ENCODE results near the gene SESN1.

The SESN1 gene

DNA sequence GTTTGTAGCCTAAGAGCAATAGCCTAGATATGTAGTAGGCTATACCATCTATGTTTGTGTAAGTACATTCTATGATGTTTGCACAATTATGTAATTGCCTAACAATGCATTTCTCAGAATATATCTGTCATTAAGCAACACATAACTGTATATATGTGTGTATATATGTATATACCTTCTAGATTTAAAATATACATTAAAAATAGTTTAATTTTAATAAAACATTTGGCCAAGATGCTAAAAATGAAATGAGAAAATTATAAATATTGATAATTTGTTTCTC is 20.6 kb downstream of the SESN1 start:
- no peak for TF ChIP-seq ZNF274 (IDR thresholded peaks at IDR 0.05; ENCODE audit: low read depth, low read length)
- no peak for TF ChIP-seq SUZ12 (IDR thresholded peaks at IDR 0.05; ENCODE audit: extremely low read depth, insufficient read depth, insufficient read length)
- TF ChIP-seq YY1 (IDR thresholded peaks at IDR 0.05; ENCODE audit: insufficient read depth, insufficient read length), result no peak
- Histone ChIP-seq H3K9ac (ENCODE audit: insufficient read length, low read depth) (no peak overlapping the region), H3K9me3 (ENCODE audit: insufficient read depth, low read length) (no peaks in the 10 kb centered on the region), H3K4me1 (ENCODE audit: insufficient read depth, insufficient read length) (no peaks in the 10 kb centered on the region), H3K27me3 (ENCODE audit: insufficient read depth, insufficient read length) (no peaks in the 10 kb centered on the region), H3K4me3 (ENCODE audit: insufficient read length, low read depth) (no peak overlapping the region), H3K36me3 (ENCODE audit: insufficient read depth, insufficient read length, low read length) (no peaks in the 10 kb centered on the region)
- DNase-seq (ENCODE audit: low read depth, low spot score), result no peak

DNA sequence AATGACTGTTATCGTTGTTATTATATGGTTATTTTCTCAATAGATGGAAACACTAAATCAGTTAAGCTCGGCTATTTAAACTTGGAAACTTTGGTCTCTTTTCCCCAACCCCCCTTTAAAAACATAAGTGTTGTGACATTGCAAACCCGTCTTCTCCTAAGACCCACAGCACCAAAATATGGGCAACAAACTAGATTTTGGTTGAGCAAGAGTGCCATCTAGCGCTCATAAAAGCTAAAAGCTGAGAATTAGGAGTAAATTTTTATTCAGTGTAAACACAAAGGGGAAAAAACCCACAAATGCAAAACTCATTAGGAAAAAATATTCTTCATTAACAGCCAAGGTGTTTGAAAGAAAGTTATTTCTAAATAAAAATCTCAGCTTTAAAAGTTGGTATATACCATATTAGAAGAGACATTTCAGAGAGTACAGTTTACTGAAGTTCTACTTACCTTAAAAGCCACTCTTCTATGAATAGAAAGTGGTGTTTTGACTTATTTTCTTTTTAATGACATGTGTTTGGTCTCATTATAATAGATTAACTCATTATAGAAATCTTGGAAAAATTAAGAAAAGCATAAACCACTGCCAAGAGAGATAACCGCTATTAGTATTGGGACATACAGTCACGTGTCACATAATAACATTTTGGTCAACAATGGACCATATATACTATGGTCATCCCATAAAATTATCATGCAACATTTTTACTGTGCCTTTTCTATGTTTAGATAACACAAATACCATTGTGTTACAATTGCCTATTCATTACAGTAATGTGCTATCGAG is 21.1 kb downstream of the SESN1 start:
- TF ChIP-seq ZNF274 (IDR thresholded peaks at IDR 0.05; ENCODE audit: low read depth, low read length) (no peak), YY1 (IDR thresholded peaks at IDR 0.05; ENCODE audit: insufficient read depth, insufficient read length) (no peak), SUZ12 (IDR thresholded peaks at IDR 0.05; ENCODE audit: extremely low read depth, insufficient read depth, insufficient read length) (no peak)
- Histone ChIP-seq H3K27me3 (ENCODE audit: insufficient read depth, insufficient read length) (no peaks in the 10 kb centered on the region), H3K9me3 (ENCODE audit: insufficient read depth, low read length) (no peaks in the 10 kb centered on the region), H3K4me1 (ENCODE audit: insufficient read depth, insufficient read length) (no peaks in the 10 kb centered on the region), H3K4me3 (ENCODE audit: insufficient read length, low read depth) (no peak overlapping the region), H3K9ac (ENCODE audit: insufficient read length, low read depth) (no peak overlapping the region), H3K36me3 (ENCODE audit: insufficient read depth, insufficient read length, low read length) (no peaks in the 10 kb centered on the region)
- DNase-seq (ENCODE audit: low read depth, low spot score), result peak; percentile 38

DNA sequence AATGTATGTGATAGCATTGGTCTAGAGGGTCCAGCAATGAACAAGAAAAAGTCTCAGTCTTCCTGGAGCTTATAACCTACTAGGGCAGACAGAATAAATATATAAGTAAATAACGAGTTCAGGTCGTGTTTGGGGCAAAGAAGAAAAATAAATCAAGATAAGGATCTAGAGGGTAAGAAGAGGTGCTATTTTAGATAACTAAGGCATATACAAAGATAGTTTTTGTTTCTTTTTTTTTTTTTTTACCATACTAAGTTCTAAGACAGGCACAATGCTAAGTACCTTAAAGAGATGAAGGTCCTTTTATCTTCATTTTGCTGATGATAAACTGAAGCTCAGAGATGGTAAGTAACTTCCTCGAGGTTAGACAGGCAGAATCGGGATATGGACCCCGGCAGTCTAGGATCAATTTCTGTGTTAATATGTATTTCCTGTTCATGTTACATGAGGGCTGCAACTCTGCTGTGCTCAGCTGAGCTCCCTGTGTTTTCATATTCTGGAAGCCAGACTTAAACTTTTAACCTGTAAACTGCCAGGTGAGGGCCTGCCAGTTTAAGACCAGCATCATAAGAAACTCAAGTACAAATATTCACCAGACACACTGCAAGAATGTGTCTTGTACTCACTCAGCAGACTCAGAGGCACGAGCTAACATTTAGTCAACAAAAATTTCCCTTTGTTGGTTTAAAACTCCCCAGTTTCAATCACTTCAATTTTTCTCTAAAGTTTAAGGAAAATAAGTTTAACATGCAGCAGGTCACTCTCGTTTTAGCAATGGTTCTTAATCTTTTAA is 23.3 kb downstream of the SESN1 start:
- DNase-seq (ENCODE audit: low read depth, low spot score), result no peak
- no peak for TF ChIP-seq ZNF274 (IDR thresholded peaks at IDR 0.05; ENCODE audit: low read depth, low read length)
- no peak for TF ChIP-seq YY1 (IDR thresholded peaks at IDR 0.05; ENCODE audit: insufficient read depth, insufficient read length)
- TF ChIP-seq SUZ12 (IDR thresholded peaks at IDR 0.05; ENCODE audit: extremely low read depth, insufficient read depth, insufficient read length), result no peak
- Histone ChIP-seq H3K9ac (ENCODE audit: insufficient read length, low read depth) (no peak overlapping the region), H3K4me3 (ENCODE audit: insufficient read length, low read depth) (no peak overlapping the region), H3K4me1 (ENCODE audit: insufficient read depth, insufficient read length) (no peaks in the 10 kb centered on the region), H3K9me3 (ENCODE audit: insufficient read depth, low read length) (no peaks in the 10 kb centered on the region), H3K36me3 (ENCODE audit: insufficient read depth, insufficient read length, low read length) (no peaks in the 10 kb centered on the region), H3K27me3 (ENCODE audit: insufficient read depth, insufficient read length) (no peaks in the 10 kb centered on the region)

DNA sequence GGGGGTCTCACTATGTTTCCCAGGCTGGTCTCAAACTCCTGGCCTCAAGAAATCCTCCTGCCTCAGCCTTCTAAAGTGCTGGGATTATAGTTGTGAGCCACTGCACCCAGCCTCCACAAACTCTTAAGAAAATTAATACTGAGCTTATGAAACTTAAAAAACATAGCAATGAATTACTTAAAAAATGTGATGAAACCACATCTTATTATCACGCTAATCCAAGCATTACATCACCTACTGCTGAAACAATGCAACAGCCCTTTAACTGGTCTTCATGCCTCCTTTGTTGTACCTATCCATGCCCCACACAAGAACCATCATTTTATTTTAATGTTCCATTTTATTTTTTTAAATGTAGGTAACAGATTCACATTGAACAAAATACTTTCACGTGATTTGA is 24.9 kb downstream of the SESN1 start:
- H3K36me3 ChIP-seq (ENCODE audit: insufficient read depth, insufficient read length, low read length), result no peaks in the 10 kb centered on the region
- H3K27me3 ChIP-seq (ENCODE audit: insufficient read depth, insufficient read length), result no peaks in the 10 kb centered on the region
- H3K4me3 ChIP-seq (ENCODE audit: insufficient read length, low read depth), result no peak overlapping the region
- TF ChIP-seq ZNF274 (IDR thresholded peaks at IDR 0.05; ENCODE audit: low read depth, low read length), result no peak
- TF ChIP-seq SUZ12 (IDR thresholded peaks at IDR 0.05; ENCODE audit: extremely low read depth, insufficient read depth, insufficient read length), result no peak
- no peak for TF ChIP-seq YY1 (IDR thresholded peaks at IDR 0.05; ENCODE audit: insufficient read depth, insufficient read length)
- no peaks in the 10 kb centered on the region for H3K9me3 ChIP-seq (ENCODE audit: insufficient read depth, low read length)
- no peaks in the 10 kb centered on the region for H3K4me1 ChIP-seq (ENCODE audit: insufficient read depth, insufficient read length)
- no peak overlapping the region for H3K9ac ChIP-seq (ENCODE audit: insufficient read length, low read depth)
- DNase-seq (ENCODE audit: low read depth, low spot score), result no peak

DNA sequence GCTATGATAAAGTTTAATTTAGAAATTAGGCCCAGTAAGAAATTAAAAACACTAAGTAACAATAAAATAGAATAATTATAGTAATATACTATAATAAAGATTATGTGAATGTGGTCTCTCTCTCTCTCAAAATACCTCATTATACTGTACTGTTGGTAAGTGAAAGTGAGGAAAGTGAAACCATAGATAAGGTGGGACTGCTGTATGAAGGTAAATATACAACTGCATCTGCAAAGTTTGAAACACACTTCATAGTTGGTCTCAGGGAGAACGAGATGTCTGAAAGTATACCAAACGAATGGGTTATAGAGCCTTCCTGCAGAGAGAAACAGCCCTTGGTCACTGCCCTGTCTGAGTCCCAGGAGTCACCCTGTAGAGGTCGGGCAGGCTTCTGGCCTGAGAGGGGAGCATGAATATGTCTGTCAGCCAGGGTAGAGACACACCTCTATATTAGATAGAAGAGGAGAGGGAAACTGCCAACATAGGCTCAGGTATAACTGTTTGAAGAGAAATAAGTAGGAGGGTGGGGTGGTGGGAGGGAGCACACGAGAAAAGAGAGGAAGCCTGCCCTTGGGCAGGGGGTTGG is 31.8 kb downstream of the SESN1 start:
- Histone ChIP-seq H3K9ac (ENCODE audit: insufficient read length, low read depth) (no peak overlapping the region), H3K9me3 (ENCODE audit: insufficient read depth, low read length) (no peaks in the 10 kb centered on the region), H3K27me3 (ENCODE audit: insufficient read depth, insufficient read length) (no peaks in the 10 kb centered on the region), H3K4me3 (ENCODE audit: insufficient read length, low read depth) (no peak overlapping the region), H3K36me3 (ENCODE audit: insufficient read depth, insufficient read length, low read length) (no peaks in the 10 kb centered on the region), H3K4me1 (ENCODE audit: insufficient read depth, insufficient read length) (no peaks in the 10 kb centered on the region)
- no peak for TF ChIP-seq SUZ12 (IDR thresholded peaks at IDR 0.05; ENCODE audit: extremely low read depth, insufficient read depth, insufficient read length)
- TF ChIP-seq YY1 (IDR thresholded peaks at IDR 0.05; ENCODE audit: insufficient read depth, insufficient read length), result no peak
- no peak for TF ChIP-seq ZNF274 (IDR thresholded peaks at IDR 0.05; ENCODE audit: low read depth, low read length)
- DNase-seq (ENCODE audit: low read depth, low spot score), result no peak

DNA sequence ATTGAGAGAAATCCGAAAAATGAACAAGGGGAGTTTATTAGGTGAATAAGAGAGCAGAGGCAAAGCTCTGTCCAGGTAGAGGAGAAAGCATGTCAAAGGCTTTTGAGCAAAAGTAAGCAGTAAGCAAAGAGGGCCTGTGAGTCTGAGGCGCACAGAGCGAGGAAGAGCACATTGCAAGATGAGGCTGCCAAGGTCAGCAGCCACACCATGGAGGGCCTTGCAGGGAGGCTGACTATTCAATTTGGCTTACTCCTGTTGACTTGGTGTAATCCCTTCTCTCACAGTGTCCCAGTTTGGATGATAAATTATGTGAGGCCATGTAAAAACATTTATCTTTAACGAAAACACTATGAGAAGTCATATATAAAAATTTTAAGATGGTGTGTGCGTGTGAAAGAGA is 32.4 kb downstream of the SESN1 start:
- DNase-seq (ENCODE audit: low read depth, low spot score), result no peak
- Histone ChIP-seq H3K9me3 (ENCODE audit: insufficient read depth, low read length) (no peaks in the 10 kb centered on the region), H3K4me1 (ENCODE audit: insufficient read depth, insufficient read length) (no peaks in the 10 kb centered on the region), H3K9ac (ENCODE audit: insufficient read length, low read depth) (no peak overlapping the region), H3K27me3 (ENCODE audit: insufficient read depth, insufficient read length) (no peaks in the 10 kb centered on the region), H3K4me3 (ENCODE audit: insufficient read length, low read depth) (no peak overlapping the region), H3K36me3 (ENCODE audit: insufficient read depth, insufficient read length, low read length) (no peaks in the 10 kb centered on the region)
- TF ChIP-seq YY1 (IDR thresholded peaks at IDR 0.05; ENCODE audit: insufficient read depth, insufficient read length) (no peak), ZNF274 (IDR thresholded peaks at IDR 0.05; ENCODE audit: low read depth, low read length) (no peak), SUZ12 (IDR thresholded peaks at IDR 0.05; ENCODE audit: extremely low read depth, insufficient read depth, insufficient read length) (no peak)

DNA sequence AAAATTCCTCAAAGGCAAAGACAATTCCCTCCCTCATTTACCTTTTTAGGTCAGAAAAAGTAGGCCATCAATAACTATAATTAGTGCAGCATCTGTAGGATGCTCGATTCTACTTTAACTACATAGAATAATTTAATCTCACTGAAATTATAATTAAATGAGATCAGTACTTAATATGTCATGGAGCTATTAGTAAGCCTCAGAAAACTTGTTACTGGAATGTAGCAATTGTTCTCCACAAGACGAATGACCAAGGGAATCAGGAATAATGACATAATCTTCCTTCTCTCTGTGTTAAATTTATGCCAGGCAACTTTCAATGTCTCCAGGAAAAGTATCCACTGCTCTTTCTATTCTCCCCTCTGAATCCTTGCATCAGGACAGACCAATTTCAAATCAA is 34.1 kb downstream of the SESN1 start:
- Histone ChIP-seq H3K9ac (ENCODE audit: insufficient read length, low read depth) (no peak overlapping the region), H3K9me3 (ENCODE audit: insufficient read depth, low read length) (no peaks in the 10 kb centered on the region), H3K27me3 (ENCODE audit: insufficient read depth, insufficient read length) (no peaks in the 10 kb centered on the region), H3K4me1 (ENCODE audit: insufficient read depth, insufficient read length) (no peaks in the 10 kb centered on the region), H3K36me3 (ENCODE audit: insufficient read depth, insufficient read length, low read length) (no peaks in the 10 kb centered on the region), H3K4me3 (ENCODE audit: insufficient read length, low read depth) (no peak overlapping the region)
- TF ChIP-seq ZNF274 (IDR thresholded peaks at IDR 0.05; ENCODE audit: low read depth, low read length) (no peak), YY1 (IDR thresholded peaks at IDR 0.05; ENCODE audit: insufficient read depth, insufficient read length) (no peak), SUZ12 (IDR thresholded peaks at IDR 0.05; ENCODE audit: extremely low read depth, insufficient read depth, insufficient read length) (no peak)
- no peak for DNase-seq (ENCODE audit: low read depth, low spot score)
